SHP77 (cell line): ENCODE data around the gene LRBA.

Experiments
- DNase-seq, 2 experiments: peaks; one replicate each; lab custom pipeline; 2025; lab: John Stamatoyannopoulos, UW

LRBA gene

DNA sequence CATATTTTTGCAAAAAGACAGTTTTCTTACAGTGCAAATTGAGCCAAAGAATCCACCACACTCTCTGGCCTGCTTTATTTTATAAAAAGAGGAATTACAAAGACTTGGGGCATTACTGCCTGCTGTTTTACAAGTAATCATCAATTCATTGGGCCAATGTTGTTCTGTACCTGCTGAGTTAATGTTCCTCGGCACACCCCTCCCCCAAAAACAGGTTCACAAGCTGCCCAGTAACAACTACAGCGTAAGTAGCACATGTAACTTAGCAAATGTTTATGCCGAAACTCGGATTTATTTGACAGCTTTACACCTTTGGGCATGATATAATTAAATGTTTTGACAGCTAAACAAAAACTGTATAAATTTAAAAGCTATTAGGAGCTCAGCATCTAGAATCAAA lies 647.8 kb downstream of the LRBA start:
- DNase-seq: no peak

DNA sequence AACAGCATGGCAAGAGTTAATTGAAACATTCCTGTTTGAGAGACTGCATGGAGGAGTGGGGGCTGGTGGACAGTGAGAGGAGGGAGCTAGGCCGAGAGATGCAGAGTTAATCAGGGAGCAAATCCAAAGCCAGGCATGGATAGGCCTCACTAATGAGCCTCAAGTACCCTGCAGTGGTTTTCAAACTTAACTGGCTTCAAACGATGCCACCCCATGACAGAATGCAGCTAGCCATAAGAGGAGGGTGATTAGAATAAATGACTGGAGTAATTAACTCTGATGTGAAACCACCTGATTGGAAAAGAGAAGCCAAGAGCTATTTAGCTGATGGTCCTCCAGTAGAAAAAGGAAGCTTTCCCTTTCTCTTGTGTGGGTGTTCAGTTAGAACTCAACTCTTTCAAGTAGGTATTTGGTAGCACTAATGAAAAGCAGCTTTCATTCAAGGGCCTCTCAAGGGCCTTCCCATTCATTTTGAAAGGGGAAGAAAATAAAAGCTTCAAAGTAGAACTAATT lies 648.5 kb downstream of the LRBA start:
- no peak for DNase-seq

DNA sequence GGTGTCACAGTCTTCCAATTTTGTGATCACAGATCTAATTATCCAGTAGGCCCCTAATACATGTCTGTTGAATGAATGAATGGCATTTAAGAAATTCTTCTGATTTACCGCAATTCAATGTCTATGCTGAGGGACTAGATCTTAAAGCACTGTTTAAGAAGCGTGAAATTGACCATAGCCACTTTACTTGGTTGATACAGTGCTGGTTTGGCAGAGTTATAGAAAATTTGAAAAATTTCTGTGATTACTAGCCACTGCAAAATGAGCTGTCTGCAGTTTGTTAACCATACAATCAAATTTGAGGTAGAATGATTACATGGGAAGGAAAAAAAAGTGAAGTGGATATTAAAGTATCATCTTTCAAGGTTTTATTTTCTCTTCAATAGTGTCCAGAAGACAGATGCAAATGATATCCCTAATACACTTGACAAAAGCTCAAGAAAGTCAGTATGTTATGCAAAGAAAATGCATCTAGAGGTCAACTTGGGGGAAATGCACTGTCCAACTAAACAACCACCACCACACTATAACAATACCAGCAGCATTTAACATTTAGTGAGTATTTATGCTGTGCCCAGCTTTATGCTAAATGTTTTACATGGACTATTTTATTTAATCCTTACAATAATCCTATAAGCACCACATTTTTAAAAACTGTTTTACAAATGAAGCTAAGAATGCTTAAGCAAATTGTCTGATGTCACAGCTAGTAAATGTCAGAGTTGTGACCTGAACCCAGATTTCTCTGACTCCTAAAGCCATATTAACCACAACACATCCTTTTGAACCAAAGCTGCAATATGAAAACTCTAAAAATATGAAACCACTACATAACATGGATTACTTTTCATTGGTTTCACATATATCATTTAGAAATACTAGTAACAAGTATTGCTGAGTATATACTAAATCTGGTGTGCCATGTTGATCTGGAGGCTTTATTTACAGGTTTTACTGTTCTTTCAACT lies 651.1 kb downstream of the LRBA start:
- no peak for DNase-seq

DNA sequence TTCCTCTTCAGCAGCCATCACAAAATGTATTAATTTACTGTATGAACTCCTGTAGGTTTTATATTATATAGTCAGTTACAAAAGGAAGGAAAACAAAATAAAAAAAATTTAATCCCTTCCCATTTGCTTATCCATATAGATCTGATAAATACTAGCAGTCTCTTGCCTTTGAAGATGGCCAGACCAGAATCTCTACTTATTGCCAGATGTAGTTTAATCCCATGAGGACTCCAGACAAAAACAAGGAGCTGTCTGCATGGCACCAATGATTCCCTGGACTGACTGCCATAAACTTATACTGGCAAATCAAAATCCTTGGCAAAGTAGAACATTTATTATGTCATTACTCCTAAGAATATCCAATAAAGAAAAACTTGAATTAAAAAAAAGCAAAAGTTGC lies 656.4 kb downstream of the LRBA start:
- DNase-seq: no peak

DNA sequence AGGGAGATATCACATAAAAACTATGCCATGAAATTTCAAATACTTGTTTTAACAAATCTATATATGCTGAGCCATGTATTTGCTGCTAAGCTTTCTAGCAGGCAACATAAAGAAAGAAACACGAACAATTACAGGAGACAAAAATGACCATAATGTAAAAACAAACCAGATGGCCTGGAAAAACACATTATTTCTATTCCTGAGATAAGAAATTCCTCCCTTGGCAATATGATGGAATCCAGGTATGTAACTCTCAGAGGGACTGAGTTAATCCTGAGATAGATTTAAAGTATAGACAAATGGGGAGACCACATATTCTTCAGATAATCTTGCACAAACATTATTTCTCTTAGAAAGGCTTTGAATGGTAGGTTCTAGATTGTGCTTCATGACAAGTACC lies 657.3 kb downstream of the LRBA start:
- DNase-seq: no peak

DNA sequence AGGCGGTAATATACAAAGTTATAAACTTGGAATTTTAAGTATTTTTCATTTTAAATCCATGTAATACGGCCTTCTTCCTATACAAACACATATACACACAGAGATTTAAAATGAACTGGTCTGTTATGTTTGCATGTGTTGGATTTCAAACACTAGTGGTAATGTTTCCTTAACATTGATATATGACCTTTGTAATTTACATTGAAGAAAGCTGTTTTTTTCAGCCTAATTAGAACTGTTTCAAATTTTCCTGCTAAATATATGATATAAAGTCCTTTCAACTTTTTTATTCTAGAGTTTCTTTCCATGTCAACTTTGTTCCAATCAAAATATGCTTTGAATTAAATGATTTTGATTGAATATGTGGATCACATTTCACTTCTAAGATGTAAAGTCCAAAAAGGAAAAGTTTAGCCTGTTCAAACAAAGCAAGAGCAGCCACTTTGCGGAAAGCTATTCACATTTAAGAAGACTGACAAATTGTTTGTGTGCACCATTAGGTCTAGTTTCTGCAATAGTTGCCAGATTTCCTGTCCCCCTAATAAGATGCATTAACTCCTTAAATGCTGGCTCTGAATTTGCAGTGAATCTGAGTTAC lies 659.1 kb downstream of the LRBA start:
- no peak for DNase-seq

DNA sequence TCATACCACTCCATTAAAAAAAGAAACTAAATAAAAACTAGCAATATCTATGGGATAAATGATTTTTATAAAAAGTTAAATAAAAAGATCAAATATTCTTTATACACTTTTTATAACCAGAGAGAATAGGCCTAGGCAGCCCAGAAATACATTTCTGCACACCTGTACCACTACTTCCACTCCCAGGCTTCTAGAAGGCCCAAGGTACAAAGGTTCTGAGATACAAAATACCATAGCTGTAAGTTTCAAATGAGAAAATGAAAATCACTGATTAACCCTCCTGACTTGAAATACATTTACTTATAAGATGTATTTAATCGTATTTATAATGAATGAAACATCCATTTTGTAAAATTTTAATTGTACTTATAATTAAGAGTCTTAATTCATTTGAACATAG lies 659.7 kb downstream of the LRBA start:
- no peak for DNase-seq

DNA sequence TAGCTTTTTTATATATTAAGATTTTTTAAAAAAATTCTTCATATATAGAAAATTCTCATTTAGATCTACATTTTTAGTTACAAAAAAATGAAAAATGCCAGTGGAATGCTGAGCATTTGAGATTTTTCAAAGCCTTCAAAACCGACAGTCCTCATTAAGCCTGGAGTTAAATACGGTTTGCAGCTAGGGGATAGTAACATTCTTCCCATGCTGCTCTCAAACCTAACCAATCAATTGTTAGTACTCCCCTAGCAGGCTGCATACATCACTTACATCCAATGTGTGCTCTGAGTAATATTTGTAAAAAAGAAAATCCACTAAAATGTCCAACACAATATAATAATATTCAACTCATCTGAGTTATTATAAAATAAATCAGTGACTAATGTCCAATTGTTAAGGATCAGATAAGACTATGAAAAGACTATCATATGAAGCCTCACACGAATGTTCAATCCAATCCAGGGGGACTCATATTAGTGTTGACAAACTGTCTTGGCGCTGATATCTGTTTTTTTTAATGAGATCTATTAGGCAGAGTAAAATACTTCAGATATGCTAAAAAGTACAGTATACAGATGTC lies 660.8 kb downstream of the LRBA start:
- no peak for DNase-seq

DNA sequence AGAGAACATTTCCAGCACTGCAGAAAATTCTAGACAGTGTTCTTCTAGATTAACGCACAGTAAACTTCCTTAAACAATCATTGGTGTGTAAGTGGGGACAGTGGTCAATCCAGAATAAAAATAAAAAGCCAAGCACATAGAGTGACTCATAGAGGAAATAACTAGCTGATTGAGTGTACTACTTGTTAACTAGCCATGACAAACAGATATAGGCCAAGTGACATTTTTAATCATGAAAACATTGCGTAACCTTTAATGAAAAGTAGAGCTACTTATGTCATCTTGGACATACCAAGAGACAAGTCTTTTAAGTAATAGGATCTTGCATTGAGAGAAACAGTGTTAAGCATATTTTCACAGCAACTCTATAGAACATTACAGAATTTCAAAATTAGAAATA lies 667.0 kb downstream of the LRBA start:
- DNase-seq: no peak

DNA sequence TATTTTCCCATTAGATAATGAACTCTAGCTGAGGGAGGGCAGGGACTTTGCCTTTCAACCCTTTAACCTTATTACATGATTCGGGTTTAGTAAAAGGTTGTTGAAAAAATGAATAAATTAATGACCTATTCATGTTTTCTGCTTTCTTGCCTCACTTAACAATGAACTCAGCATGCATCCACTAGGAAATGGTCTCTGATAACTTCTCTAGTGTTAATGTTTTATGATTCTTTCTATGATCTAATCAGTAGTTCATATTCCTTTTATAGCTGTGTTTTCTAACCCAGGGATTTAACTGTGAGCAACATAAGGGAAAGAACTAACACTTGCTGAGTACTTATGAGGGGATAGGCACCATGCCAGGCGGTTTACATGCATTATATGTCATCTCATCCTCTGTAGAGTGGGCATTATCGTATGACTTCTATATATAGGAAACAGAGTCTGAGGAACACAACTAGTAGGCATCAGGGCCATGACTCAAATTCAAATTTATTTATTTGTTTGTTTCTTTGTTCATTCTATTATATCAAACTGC lies 669.8 kb downstream of the LRBA start:
- no peak for DNase-seq

DNA sequence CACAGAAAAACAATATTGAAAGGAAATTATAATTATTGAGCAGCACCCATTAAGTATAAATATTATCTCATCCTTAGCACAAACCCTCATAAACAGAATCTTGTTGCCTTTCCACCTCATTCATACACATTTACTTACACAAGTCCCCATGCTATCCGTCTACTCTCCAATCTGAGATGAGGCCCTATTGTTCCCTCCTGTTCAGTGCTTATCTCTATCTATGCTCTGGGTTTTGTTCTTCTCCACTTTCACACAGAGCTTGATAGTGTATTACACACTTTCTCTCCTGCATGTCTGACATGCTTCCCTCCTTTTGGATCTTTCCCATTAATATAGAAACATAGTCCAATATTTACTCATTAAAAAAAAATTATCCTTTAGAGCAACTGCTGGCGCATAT lies 671.3 kb downstream of the LRBA start:
- no peak for DNase-seq

DNA sequence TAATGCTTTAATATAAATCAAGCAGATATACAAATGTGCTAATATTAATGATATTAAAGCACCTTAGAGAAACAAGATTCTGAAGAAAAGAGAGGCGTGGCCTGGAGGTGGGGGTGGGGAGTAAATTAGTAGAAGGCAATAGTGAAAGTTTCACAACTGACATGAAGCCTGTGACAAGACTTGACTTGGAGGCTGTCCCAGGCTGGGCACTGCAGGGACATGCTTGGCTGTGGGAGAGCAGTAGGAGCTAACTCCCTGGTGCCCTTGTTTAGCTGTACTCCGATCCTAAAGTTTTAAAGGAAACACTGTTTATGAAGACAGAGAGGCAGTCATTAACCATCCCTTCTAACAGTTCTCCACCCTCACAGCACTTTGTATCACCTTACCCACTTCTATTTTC lies 672.1 kb downstream of the LRBA start:
- no peak for DNase-seq

DNA sequence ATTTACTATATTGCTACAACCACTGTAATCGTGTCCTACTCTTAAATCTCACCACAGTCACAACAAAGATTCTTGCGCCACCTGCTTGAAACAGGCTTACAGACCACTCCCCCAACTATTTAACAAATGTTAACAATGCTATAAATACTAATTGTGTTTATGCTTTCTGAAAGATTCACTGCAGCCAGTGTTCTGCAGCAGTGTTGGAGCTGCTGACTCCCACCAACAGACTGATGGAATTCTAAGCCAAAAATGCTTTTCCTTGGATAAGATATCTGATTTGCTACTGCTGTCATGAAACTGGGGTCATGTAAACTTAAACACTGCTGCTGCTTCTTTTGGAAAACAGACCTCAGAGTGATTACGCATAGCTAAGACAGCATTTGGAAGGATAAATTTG lies 677.4 kb downstream of the LRBA start:
- no peak for DNase-seq

DNA sequence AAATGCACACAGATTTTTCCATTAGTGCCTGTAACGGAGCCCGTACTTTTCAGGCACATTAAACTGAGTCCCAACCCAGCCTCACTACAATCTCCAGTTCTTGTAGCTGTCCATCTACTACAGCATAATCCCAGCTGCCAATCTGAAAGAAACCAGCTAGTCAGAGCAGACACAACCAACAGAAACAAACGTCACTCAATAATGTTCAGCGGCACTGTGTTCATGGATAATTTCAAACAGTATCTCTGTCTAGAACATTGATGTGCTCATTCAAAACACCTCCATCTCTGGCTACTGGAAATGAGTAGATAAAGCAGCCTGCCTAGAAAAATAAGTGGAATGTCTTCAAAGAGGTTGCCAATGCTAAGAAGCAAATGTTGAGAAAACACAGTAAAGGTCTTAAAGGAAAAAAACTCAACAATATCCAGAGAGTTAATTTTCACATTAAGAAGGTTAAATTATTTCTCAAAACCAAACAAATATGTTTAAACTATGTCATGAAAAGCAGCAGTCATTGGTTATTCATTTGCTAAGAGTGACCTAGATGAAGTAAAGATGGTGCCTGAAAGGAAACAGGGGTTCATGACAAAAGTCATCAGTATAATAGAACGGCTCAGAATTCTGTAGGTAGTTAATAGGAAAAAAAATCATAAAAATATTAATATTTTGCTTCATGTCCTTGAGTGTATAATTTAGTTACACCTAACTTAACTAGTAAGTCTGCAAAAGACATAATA lies 678.2 kb downstream of the LRBA start:
- no peak for DNase-seq

DNA sequence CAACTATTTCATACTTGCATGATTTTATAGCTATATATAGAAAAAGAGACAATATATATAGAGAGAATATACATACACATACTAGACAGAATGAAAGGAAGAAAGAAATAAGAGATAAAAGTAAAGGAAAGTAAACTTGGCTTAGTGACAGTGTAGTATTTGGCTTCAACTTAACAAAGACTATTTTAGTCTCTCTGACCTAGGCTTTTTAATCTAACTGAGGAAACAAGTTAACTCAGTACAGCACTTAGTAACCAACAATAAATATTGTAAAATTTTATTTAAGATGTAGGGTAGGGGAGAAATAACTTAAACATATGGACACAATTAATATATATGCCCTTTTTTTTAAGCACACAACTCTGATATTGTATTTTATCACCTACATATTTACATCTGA lies 682.1 kb downstream of the LRBA start:
- DNase-seq: no peak

DNA sequence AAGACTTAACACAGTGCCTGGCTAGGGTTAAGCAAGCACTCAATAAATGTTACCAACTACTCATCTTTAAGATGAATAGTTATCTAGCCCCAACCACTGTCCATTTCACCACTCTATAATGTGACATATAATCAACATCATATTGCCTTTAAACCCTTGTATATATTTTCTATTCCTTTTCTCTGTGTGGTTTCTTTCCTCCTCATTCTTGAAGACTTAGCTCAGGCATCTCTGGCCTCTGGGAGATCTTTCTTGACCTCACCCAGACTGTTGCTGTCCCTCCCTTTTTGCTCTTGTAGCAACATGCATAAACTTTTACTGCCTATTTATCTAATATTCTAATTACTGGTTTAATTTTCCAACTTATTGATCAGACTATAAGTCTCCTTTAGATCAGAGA lies 683.0 kb downstream of the LRBA start:
- DNase-seq: no peak

DNA sequence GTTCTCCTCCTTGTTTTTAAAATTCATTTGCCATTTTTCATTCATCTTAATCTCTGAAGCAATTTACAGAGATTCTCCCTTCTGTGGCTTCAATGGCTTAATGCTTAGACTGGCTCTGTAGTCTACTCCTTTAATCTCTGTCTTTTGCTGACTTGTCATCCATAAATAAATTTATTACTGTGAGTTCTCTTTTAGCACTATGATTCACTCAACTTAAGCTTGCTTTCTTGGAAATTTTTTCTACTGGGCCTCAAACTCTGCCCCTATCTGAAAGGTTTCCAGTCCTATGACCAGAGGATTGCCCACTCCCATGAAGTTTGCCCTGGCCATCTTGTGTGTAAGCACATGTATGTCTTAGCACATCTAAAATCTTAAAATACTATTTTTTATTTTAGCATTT lies 685.7 kb downstream of the LRBA start:
- DNase-seq: no peak

DNA sequence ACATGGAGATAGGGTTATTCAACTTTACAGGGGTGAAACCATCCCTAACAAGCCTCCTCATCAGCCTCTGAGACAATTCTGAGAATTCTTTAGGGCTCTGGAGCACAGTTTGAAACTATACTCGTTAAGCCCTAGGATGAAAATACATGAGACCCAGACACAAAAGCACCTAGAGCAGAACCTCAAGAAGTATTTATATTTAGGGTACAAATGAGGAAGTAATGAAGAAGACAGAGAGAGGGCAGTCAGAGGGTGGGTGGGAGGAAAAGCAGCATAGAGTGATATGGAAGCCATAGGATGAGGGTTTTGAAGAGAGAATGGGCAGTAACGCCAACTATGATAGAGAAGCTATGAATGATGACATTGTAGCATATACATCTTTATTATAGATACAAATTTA lies 686.6 kb downstream of the LRBA start:
- DNase-seq: no peak

DNA sequence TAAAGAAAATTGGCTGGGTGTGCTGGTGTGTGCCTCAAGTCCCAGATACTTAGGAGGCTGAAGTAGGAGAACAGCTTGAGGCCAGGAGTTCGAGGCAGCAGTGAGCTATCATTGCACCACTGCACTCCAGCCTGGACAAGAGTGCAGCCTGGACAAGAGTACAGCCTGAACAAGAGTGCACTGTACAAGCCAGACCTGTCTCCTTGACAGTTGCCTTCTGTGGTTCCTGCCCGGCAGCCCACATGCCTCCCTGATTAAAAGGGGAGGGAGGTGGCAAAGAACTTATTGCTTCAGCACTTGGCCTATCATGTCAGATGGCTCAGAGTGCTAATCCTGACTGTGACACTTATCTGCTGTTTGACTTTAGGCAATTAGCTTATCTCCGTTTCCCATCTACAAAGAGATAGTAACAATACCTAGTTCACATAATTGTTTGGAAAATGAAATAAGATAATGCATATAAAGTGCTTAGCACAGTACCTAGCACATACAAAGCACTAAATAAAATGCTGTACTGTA lies 687.8 kb downstream of the LRBA start:
- DNase-seq: no peak

DNA sequence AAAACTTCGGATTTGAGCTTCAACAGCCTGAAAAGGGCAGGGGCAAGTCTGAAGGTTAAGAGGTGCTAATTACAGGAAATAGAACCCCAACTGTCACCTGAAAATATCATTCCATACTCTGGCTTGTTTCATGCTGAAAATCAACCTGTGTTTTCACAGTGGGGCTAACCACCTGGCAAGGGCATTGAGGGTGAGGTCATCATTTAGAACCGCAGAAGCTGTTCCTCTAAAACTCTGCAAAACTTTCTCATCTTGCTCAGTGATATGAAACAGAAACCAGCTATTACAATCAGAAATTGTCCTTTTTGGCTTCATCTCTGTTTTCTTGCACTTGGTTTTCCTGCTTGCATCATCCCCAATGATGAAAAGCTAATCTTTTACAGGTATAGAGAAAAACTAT lies 689.2 kb downstream of the LRBA start:
- no peak for DNase-seq

DNA sequence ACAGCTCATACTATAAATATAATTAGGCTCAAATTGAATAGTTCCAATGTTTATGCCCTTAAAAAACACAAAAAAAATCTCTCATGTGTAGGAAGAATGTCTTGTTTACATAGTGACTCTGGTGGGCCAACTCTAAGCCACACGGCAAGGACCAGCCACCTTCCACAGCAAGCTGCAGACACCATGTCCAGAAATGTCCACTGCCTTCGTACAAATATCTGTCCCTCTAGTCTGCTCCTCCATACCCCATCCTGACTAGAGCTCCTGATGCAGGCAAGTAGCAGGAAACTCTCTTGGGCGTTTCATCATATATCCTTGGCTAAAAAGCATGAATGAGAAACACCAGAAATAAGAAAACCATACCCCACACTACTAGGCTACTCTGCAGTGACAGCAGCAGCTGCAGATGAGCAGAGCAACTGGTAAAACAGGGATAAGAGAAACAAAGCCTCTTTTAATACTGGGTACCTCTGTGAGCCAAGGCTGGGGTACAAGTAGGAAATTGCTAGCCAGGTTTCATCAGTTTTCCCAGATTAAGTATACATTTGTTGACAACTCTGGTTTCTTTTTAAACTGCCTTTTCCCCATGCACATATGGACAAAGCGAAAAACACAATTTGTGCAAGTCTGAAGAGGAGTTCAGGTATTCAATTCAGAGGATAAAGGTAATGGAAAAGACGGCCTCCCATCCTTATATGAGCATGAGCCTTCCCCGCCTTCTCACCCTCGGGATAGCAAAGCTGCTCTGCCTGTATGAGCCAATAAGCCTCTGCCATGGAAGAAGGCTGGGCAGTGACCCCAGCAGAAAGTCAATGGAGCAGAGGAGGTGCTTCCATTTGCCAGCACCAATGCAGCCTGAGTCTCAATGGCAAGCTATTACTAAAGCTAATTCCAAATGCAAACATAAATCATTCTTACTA lies 691.4 kb downstream of the LRBA start:
- DNase-seq: no peak
